OCI-LY7 (cell line): ENCODE data around the gene STX4.

Source experiments
- CTCF ChIP-seq: fragments of 200-600 bp; sonication (generic); conservative IDR thresholded peaks from 2 replicates; pipeline ENCODE4 v1.5.1; 2014; ENCODE audit warnings: mild to moderate bottlenecking, antibody characterized with exemption, low read length, moderate library complexity, mixed read lengths
- EZH2phosphoT487 ChIP-seq: fragments of 200-600 bp; sonication (generic); IDR thresholded peaks from 2 replicates; pipeline ENCODE4 v1.6.1; 2018; ENCODE audit warnings: low read depth, borderline replicate concordance, mild to moderate bottlenecking, mixed run types, antibody characterized with exemption, low read length, moderate library complexity, mixed read lengths

GRCh38 chr16:31063843-31064611, 30.7 kb downstream of the STX4 start:
- no peak for TF ChIP-seq CTCF
- TF ChIP-seq EZH2phosphoT487: no peak
